Measurements from ENCODE around the gene NBEA. TPM values are rescaled to one million over a fixed set of nuclear protein-coding genes. Genes with fewer than 3 reads are reported as not detected.

The NBEA gene
- total RNA-seq, 1 experiment from 2014 or later, result 4.1 TPM

GRCh38 chr13:35471706-35472322, 529.7 kb downstream of the NBEA start:
- no TSS peak for BruUV-seq (replicated peaks)
- H2AFZ ChIP-seq (ENCODE audit: low read depth, low read length, poor library complexity, severe bottlenecking), result no peak overlapping the region

More at GRCh38 chr13:35471706-35472322, 529.7 kb downstream of the NBEA start:
- Histone ChIP-seq H3K9me3 (ENCODE audit: control insufficient read depth in 1 of 2, insufficient read depth in 1 of 2, low read depth in 1 of 2, low read length in 2 of 2) (no peaks in the 10 kb centered on the region), H3K4me2 (ENCODE audit: low read length) (no peak overlapping the region), H3K4me3 (replicated peaks in 1 of 2; ENCODE audit: low read depth in 1 of 2, low read length in 2 of 2) (no peak overlapping the region), H3K9ac (ENCODE audit: low read length) (no peak overlapping the region), H3K36me3 (ENCODE audit: control insufficient read depth in 1 of 2, insufficient read depth in 2 of 2, low read length in 2 of 2) (no peaks in the 10 kb centered on the region), H3K27me3 (ENCODE audit: insufficient read depth, low read length) (no peaks in the 10 kb centered on the region), H3K4me1 (ENCODE audit: control insufficient read depth in 1 of 2, insufficient read depth in 2 of 2, low read length in 2 of 2) (no peaks in the 10 kb centered on the region), H4K20me1 (ENCODE audit: insufficient read depth) (no peaks in the 10 kb centered on the region), H3K27ac (ENCODE audit: low read depth, low read length) (no peak overlapping the region), H3K79me2 (ENCODE audit: insufficient read depth, low read length) (no peaks in the 10 kb centered on the region), H3K9me2 (ENCODE audit: insufficient read depth) (no peaks in the 10 kb centered on the region)
- ChIA-PET RAD21 (ENCODE audit: low non-redundant PET in 1 of 2, low total read pairs in 2 of 2, uncharacterized antibody in 2 of 2, unreplicated experiment in 2 of 2) (no interaction called here), POLR2A (no interaction called here), CTCF (no interaction called here)
- intact Hi-C loops (cut with micrococcal nuclease), result no loop called here
- ATAC-seq (no peak), DNase-seq (ENCODE audit: low read depth, low spot score) (no peak)
- no peak for TF ChIP-seq POLR2A (IDR thresholded peaks at IDR 0.05; ENCODE audit: borderline replicate concordance, extremely low read depth, insufficient read depth, insufficient read length)
- no peak for TF ChIP-seq RAD21 (IDR thresholded peaks at IDR 0.05; ENCODE audit: low read depth)
- no peak for TF ChIP-seq SP1 (IDR thresholded peaks at IDR 0.05; ENCODE audit: low read depth)
- no peak for TF ChIP-seq SIN3A (IDR thresholded peaks at IDR 0.05; ENCODE audit: low read depth)
- TF ChIP-seq CBX3 (IDR thresholded peaks at IDR 0.05; ENCODE audit: low read depth), result no peak
- TF ChIP-seq TCF7L2 (IDR thresholded peaks at IDR 0.05; ENCODE audit: borderline replicate concordance, extremely low read depth, insufficient read depth, insufficient read length), result no peak
- TF ChIP-seq MAX (IDR thresholded peaks at IDR 0.05), result no peak
- TF ChIP-seq SRF (IDR thresholded peaks at IDR 0.05; ENCODE audit: low read depth), result no peak
- TF ChIP-seq EGR1 (IDR thresholded peaks at IDR 0.05; ENCODE audit: low read depth), result no peak
- TF ChIP-seq POLR2AphosphoS5 (IDR thresholded peaks at IDR 0.05; ENCODE audit: low read depth, low read length), result no peak
- no peak for TF ChIP-seq ZBTB33 (IDR thresholded peaks at IDR 0.05; ENCODE audit: extremely low read depth, insufficient replicate concordance, low read length)
- TF ChIP-seq ZNF274 (IDR thresholded peaks at IDR 0.05; ENCODE audit: low read depth, low read length), result no peak
- no peak for TF ChIP-seq JUND (IDR thresholded peaks at IDR 0.05)
- no peak for TF ChIP-seq EZH2phosphoT487 (IDR thresholded peaks at IDR 0.05; ENCODE audit: borderline replicate concordance)
- TF ChIP-seq REST (IDR thresholded peaks at IDR 0.05; ENCODE audit: low read depth), result no peak
- TF ChIP-seq CTCF (IDR thresholded peaks at IDR 0.05 in 2 of 3, conservative IDR thresholded peaks at IDR 0.05 in 1 of 3; ENCODE audit: borderline replicate concordance in 1 of 3, insufficient read depth in 1 of 3, low read depth in 2 of 3, low read length in 2 of 3), result no peak
- no peak for TF ChIP-seq ZFX (IDR thresholded peaks at IDR 0.05)
- no peak for TF ChIP-seq ELF1 (IDR thresholded peaks at IDR 0.05; ENCODE audit: borderline replicate concordance, low read depth)
- TF ChIP-seq CEBPB (IDR thresholded peaks at IDR 0.05; ENCODE audit: low read depth), result no peak
- TF ChIP-seq YY1 (IDR thresholded peaks at IDR 0.05; ENCODE audit: extremely low read depth, insufficient replicate concordance, low read depth, low read length), result no peak
